NCI-H146 (cell line): ENCODE results near the gene DLST.

Source experiments
- DNase-seq: peaks from one replicate; lab custom pipeline; 2025; lab: John Stamatoyannopoulos, UW

DLST gene

DNA sequence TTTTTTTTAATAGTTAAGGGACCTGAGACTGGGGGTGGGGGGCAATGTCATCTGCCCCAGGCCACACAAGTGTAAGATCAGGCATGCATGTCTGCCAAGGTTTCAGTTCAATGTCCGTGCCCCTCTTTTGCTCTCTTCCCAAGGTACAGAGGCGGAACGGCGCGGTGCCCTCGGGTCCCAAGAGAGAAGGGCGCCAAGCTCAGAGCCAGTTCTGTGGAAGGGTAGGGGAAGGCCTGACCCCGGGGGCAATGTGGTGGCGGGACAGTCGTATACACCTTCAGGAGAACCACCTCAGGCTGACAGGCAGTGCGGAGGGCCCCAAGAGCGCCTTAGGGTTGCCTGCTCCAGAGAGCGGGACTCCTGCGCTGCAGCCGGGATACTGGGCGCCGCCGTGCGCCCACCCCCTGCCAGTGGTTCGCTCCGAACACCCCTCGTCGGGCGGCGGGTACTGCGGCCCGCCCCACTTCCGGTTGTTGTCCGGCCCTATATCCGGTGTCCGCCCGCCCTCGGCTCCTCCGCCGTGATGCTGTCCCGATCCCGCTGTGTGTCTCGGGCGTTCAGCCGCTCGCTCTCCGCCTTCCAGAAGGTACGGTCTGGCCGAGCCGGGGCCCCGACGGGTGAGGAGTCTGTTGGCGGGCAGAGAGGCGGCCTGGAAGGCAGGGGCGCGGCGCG, at the start of gene DLST:
TSS of gene DLST (plus strand) at position 486 of the 672 bp plus-strand sequence. CDS start at position 524, 38 bp downstream.
- DNase-seq, result peak; percentile 74

DNA sequence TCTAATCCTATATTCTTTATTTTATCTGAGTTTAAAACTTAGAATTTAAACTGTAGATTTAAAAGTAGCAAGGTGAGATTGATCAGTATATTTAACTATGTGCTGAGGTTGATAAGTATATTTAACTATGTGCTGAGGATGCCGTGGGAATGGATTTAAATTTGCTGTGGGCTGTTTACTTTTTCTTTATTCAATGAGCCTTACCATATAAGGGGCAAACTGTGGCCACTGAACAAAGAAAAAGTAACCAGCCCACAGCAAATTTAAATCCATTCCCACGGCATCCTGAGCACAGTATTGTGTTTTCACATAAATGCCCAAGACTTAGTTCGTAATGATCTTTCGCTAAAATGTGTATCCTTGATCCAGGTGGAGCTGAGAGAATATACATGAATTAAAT, 48.9 kb upstream of the DLST start:
- no peak for DNase-seq

DNA sequence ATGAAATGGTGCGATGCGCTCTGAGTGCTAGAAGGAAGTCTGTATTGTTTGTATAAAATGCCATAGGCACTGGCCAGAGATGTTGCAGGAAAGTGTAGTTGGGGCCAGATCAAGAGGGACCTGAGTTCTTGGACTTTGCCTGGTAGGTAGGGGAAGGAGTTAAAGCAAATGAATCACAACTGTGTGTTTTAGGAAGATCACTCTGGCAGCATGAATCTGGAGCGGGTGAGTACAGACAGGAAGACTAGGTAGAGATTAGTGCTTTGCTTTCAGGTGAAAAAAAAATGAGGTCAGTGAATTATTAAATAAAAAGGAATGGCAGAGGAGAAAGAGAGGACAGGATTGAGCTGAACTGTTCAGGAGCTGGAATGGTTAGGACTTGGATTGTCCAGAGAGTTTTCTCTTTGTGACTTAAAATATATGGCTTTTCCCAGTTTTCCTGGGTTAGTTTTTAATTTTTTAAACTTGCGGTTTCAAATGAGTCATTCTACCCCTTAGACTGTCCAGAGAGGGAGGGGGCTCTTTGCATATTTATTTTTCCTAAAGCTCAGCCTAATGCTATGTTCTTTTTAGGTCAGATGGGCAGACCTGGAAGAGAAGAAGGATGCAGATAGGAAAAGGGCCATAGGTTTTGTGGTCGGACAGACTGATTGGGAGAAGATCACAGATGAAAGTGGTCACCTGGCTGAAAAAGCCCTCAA, 46.9 kb upstream of the DLST start:
- DNase-seq, result no peak

DNA sequence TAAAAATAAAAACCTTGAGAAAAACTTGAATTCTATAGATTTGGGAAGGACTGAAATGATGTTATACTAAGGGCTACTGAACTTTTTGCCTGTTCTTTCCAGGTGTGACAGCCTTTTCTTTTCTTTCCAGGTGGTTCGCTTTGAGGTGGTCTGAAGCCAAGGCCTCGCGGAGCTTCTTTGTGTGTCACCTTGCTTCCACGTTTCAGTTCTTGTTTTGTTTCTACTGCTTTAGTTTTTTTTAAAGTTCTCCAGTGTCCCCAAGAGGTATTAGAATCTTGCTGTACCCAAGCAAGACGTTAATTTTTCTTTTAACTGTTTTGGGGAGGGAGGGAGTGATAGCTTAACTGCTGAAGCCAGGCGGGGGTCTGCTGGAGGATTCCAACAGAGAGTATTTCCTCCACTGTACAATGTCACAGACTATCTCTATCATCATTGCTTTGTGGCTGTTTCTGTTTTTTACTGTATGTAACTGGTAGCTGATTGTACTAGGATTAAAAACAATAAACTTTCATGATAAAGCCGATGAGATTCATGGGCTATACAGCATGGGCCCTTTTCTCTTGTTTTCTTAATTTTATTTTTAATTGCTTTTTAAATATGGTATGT, 46.0 kb upstream of the DLST start:
- DNase-seq, result no peak

DNA sequence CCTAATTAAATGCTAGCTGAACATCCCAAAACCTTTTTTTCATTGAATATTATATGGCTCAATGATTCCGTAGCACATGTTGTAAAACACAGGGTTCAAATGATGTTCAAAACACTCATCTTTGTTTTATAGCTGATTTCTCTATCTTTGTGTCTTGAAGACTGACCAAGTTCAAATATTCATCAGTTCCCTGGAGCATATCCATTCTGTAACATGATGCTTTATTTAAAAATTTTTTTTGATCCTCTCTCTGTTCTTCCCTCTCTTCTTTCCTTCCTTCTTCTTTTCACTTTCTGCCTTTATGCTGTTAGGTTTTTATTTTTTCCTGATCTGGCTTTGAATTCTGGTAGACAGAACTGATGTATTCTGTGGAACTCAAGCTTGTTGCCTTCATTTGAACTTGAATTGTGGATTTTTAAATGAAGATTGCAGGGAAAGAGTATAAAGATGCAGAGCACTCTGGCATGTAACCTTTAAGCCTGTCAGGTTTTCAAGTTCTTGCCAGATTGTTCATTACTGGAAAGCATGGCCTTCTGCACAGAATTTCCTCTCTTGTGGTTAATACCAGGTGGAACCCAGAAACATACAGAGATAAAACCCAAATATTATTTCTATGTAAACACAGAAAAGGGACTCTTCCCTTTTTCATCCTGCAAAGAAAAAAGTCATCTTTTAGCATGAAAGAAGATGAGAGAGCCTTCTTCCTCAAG, 45.3 kb upstream of the DLST start:
- DNase-seq, result no peak

DNA sequence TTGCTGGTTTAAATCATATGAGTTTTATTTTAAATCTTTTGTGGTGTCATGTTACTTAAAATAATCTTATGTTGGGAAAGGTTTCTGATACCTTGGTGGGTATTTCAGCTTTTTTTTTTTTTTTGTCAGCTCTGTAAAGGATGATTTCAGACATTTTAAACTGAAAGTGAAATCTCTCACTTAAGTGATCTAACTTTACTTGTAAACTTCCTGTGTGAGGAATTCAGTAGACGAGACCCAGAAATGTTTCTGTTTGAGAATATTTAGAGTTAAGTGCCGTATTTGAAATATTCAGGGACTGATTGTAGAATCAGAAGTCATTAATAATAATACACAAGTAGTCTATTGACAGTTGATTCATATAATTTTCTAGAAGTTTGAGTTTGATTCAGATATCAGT, 43.5 kb upstream of the DLST start:
- DNase-seq, result no peak

DNA sequence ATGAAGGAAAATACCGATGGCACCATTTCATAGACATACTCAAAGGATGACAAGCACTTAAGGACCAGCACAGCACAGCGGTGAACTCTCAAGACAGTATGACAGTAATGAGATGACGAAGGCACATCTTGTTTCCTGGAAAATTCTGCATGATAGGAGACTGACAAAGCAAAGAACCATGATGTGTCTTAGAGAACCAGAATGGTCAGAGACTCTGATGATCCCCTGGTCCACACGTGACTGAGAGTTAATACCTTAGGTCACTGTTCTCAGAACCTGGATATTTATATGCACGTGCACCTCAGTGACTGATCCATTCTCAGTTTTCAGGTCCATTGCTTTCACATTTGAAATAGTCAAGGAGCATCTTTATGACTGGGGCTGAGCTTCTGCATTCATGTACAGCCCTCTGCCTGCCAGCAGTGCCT, 41.1 kb upstream of the DLST start:
- no peak for DNase-seq

DNA sequence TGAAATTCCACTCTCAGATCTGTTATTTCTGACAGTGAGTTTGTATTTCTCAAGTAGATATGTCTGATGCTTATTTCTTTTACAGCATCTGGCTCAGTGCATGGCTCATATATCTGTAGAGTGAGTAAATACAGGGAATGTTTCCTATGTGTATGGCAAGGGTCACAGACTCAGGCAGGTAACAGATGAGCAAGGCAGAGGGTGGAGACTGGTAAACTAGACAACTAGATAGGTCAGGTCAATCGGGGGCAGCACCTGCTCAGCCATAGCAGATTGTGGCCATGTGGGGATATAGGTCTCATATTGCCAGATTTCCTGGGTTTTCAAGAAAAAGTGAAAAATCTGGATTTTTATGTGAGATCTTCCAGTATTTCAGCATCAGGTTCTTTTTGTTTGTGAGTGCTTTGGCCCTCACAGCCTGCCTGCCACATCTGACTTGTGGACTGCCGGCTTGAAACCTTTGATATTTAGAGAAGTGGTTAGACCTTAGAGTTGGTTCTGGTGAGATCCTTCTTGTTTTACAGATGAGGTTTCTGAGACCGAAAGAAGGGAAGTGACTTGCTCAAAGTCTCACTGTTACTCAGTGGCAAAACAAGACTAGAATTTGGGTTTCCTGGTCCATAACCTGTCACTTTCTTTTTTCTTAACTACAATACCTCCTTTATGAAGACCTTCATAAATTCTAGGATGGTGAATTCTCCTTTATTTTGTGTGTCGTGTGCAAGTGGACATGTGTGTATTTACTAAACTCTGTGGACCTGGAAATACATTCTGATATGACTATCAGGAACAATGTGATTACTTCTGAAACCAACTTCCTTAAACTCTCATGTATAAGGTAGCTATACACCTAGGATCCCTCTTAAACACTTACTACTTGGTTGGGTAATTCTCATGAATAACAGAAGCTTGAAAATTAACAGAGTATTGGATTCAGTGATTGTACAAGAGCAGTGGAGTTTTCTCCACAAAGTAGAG, 40.2 kb upstream of the DLST start:
- no peak for DNase-seq

DNA sequence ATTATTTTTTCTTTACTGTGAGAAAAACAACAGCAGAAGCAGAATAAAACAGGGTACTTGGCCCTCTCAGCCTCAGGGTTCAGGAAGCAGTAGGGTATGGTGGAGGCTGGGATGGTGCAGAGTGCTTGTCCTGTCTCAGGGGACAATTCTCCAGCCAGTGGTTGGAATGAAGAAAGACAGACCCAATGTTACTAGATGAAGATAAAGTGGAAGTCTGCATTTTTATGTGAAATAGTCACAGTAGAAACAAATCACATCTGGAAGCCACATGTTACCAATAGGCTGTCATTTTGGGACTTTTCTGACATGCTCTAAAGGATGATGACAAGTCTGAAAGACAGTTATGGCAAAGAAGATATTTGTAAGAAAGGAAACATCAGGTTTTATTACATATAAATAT, 38.1 kb upstream of the DLST start:
- DNase-seq, result no peak

DNA sequence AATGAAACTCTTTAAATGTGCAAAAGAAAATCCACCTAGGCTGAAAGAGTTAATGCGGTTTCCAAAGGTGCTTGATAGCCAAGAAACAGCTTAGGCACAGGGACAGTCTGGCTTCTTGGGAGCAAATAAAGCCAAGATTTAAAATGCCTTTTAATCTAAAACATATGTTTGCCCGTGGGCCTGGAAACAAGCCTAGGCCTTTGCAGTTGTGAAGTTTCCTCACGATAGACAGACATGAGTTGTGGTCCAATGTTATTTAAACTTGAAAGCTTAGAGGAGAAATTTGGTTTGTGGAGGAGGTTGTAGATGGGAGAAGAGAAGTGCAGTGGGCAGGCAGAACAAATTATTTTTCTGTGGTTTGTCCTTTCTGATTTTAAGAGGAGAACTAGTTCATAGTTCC, 35.5 kb upstream of the DLST start:
- DNase-seq, result no peak

DNA sequence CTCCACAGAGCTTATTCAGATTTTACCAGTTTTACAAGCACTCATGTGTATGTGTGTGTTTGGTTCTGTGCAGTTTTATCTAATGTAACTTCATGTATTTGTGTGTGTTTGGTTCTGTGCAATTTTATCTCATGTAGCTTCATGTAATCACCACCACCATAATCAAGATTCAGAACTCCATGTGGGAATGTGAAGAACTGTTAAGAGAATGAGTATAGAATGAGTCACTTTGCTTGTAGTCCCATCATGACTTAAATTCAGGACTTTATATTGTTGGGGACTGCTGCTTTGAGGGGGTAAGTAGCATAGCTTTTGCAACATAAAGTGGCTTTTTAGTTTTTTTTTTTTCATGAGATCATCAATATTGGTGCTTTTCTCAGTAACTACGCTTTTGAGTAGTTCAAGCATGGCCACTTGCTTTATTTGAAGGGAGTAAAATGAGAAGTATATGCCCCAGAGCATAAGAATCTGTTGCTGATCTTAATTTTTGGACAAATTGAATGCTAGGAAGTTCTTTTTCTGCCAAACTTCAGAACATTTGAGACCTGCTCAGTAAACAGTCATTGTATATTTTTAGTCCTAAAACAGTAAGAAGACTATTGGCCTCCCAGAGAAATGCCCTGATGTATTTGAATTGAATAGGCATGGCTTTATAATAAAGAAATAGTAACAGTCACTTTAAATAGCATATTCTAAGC, 34.6 kb upstream of the DLST start:
- no peak for DNase-seq

DNA sequence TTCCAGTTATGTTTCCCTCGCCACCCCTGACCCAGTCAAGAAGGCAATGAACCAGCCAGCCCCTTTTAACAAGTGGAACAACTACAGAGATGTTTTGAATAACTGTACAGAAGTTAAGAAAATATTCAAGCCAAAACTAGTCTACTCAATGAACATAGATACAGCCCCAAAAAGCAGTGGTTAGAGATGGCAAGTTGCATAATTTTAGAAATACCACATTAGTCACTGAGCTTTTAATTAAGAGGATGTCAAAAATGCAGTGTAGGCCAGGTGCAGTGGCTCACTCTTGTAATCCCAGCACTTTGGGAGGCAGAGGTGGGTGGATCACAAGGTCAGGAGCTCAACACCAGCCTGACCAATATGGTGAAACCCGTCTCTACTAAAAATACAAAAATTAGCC, 32.9 kb upstream of the DLST start:
- DNase-seq, result no peak

DNA sequence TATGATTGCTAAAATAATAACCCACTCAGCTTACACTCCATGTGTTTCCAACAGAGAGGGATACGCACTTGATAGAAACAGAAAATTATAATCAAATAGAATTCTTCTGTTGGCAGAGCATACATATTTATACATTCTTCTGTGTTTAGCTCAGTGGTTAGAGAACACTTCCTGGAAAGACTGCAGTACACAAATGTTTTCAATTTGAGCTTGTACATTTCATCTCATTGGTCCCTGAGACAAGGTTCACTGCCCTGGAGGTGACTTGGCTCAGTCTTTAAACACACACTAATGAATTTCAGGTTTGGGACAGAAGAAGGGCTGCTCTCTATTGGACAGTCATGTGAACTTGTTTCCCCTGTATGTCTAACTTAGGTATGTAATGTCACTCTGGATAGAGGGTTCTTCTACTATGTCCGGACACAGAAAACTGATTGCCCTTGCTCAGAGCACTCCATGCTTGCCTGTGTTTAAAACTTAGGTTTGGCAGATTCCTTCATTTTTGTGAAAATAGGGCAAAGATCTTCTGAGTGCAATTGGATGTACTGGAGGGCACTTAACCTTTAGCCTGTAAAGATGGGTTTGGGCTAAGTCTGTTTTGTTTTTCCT, 28.7 kb upstream of the DLST start:
- no peak for DNase-seq

DNA sequence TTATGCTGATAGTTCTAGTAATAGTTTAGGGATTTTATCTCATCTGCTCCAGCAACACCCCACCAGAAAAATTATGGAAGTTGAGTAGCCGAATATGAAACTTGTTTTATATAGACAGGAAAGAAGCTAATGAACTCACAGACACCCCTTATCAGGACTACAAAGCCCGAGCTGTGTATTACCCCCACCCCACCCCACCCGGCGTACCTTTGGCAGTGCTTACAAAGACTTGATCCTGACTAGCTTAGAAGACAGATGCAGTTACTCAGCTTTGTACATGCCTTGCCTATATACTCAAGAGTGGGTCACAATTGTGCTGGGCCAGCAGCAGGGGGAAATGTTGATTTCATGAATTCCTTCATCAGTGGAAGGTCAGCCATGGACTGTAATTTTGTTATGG, 28.1 kb upstream of the DLST start:
- DNase-seq, result no peak

DNA sequence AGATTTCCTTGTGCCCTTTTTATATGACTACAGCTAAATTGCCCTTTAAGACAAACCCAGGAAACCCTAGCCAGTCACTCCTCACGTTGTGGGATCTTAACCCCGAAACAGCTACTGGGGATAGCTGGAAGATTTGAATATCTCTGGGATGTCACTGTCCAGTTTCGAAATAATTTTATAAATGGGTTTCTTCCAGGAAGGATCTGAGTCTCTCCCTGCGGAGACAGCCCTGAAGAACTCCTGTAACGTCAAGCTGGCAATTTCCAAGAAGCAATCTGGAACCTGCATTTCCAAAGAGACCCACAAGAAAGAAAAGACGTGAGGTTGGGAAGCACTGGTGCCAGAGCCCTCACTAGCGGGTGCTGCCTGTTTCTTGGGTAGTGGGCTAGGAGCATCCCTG, 26.7 kb upstream of the DLST start:
- no peak for DNase-seq

DNA sequence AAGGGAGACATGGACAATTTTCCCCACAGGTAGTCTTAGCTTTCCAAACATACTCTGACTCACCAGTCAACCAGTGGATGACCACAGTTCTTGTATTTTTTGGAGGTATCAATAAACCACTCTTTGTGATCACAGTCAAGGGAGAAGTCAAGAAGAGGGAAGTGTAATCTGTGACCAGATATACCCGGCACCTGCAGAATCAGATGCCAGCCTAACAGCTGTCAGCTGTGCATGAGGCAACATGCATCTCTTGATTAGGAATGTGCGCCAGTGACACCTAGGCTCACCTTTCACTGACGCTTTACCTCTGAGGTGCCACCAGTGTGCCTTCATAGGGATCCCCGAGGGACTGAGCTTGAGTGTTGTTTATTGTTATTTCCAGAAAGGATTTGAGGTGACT, 25.8 kb upstream of the DLST start:
- DNase-seq, result no peak

DNA sequence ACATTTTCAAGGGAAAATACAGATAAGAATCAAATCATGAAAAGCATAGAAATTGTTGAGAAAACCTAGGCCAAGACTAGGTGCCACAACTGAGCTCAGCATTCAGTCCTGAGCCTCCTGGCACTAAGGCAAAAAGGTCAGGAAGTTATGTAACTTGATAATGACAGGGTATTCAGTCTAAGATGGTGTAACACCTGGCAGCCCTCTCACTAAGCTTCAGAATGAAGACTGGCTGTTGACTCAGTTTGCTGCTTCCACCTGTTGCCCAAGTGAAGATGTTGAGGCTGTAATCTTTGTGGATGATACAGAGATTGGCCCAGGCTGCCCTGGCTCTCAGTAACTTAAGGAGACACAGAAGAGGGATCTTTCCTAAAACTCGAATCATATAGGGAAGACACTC, 25.4 kb upstream of the DLST start:
- no peak for DNase-seq

DNA sequence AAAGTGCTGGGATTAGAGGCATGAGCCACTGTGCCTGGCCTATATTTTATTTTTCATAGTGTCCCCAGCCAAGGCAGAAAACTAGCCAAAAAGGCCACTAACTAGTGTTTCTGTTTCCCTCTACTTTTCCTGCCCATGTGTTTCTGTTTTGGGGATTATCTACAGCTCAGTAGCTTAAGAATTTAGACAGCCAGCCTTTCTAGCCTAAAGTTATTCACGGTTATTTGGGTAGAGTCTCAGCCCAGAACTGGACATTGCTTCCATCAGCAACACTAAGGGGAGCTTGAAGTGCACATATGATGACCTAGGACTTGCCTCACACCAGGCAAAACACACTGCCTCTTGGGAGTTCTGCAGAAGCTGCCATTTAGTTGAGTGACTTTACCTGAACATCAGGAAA, 23.7 kb upstream of the DLST start:
- no peak for DNase-seq

DNA sequence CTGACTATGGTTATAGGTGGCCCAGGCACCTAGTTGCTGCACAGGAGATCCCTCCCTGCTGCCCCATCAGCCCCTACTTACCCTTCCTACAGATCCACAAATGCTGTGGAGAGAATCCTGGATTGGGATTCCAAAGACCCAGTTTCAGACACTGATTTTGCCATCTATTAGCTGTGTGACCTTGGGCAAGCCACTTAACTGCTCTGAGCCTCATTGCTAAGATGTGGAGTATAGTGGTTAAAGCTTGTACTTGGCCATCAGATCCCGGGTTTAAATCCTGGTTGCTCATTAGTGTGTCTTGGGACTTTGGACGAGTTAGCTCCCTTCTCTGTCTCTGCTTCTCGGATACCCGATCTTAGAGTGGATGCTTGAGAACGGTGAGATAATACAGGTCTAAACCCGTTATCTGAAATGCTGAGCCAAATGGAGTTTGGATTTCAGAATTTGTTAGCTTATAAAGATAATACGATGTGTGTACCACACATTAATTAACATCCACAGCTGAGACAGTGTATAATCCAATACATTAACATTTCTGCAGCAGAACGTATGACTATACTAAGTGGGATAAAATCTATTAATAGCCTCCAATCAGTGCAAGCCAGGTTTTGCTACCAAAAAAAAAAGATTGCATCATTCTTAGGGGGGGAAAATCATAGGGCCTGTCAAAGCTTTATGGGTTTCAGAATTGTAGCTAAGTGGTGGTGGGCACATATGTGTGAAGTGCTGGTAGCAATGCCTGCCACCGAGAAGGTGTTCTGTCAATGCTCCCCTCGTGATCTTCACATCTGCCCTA, 21.8 kb upstream of the DLST start:
- no peak for DNase-seq
